ENCODE data around the gene GNA15.
A peak's percentile ranks its signal among the peaks of the same experiment; 100 is the strongest.
"Not testable (repeated sequence)": the region's sequence is repeated elsewhere in the genome, so short reads cannot be mapped to it uniquely, and the experiment has no call there.

GNA15 gene, protein sequence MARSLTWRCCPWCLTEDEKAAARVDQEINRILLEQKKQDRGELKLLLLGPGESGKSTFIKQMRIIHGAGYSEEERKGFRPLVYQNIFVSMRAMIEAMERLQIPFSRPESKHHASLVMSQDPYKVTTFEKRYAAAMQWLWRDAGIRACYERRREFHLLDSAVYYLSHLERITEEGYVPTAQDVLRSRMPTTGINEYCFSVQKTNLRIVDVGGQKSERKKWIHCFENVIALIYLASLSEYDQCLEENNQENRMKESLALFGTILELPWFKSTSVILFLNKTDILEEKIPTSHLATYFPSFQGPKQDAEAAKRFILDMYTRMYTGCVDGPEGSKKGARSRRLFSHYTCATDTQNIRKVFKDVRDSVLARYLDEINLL

DNA sequence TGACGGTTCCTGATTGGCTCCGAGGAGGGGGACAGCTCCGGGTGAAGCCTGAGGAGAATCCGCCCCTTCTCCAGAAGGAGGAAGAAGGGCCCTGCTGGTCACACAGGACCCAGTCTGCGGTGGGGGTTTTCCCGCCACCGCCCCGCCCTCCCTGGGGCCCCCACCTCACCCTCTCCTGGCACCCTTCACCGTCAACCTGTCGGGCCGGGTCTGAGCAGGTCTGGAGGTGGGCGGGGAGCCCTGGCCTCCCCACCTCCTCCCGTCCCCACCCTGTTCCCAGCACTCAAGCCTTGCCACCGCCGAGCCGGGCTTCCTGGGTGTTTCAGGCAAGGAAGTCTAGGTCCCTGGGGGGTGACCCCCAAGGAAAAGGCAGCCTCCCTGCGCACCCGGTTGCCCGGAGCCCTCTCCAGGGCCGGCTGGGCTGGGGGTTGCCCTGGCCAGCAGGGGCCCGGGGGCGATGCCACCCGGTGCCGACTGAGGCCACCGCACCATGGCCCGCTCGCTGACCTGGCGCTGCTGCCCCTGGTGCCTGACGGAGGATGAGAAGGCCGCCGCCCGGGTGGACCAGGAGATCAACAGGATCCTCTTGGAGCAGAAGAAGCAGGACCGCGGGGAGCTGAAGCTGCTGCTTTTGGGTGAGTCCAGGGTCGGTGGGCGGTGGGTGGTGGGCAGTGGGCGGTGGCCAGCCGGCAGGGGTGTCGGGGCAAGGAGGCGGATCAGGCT lies at the start of gene GNA15:
GNA15 (plus strand) TSS at position 73 of the 723 bp plus-strand sequence; CDS start at position 491, 418 bp downstream.
- Histone ChIP-seq H3K4me2 (ENCODE audit: insufficient read depth, low read length) (peak within 1 kb of the TSS; percentile 69), H4K20me1 (ENCODE audit: insufficient read depth, low read length) (peaks cover 12% of the 10 kb centered on the region), H3K9ac (ENCODE audit: low read depth, low read length) (peak within 1 kb of the TSS; percentile 100), H3K79me2 (ENCODE audit: insufficient read depth, low read length) (peaks cover 75% of the 10 kb centered on the region), H2AFZ (ENCODE audit: low read depth, low read length) (0 out of 2 replicates have a peak within 1 kb of the TSS, but pooled peaks have one; percentile 18), H3K36me3 (ENCODE audit: insufficient read depth, low read length) (peaks cover 43% of the 10 kb centered on the region), H3K27ac (ENCODE audit: low read length) (peak within 1 kb of the TSS; percentile 99), H3K4me1 (ENCODE audit: insufficient read depth, low read length) (peaks cover 80% of the 10 kb centered on the region), H3K9me3 (ENCODE audit: insufficient read depth, low read length, severe bottlenecking) (no peaks in the 10 kb centered on the region), H3K27me3 (ENCODE audit: insufficient read depth, low read length, poor library complexity) (no peaks in the 10 kb centered on the region), H3K4me3 (ENCODE audit: low read depth in 1 of 2, low read length in 2 of 2) (peak within 1 kb of the TSS; percentile 80 to 81)
- peak; percentile 85 for DNase-seq
- no peak for TF ChIP-seq EZH2 (IDR thresholded peaks at IDR 0.05; ENCODE audit: borderline replicate concordance, low read depth, low read length, severe bottlenecking)
- TF ChIP-seq, protein P1, sequence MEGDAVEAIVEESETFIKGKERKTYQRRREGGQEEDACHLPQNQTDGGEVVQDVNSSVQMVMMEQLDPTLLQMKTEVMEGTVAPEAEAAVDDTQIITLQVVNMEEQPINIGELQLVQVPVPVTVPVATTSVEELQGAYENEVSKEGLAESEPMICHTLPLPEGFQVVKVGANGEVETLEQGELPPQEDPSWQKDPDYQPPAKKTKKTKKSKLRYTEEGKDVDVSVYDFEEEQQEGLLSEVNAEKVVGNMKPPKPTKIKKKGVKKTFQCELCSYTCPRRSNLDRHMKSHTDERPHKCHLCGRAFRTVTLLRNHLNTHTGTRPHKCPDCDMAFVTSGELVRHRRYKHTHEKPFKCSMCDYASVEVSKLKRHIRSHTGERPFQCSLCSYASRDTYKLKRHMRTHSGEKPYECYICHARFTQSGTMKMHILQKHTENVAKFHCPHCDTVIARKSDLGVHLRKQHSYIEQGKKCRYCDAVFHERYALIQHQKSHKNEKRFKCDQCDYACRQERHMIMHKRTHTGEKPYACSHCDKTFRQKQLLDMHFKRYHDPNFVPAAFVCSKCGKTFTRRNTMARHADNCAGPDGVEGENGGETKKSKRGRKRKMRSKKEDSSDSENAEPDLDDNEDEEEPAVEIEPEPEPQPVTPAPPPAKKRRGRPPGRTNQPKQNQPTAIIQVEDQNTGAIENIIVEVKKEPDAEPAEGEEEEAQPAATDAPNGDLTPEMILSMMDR (IDR thresholded peaks at IDR 0.05; ENCODE audit: borderline replicate concordance, extremely low read depth, low read length, poor library complexity, severe bottlenecking), result peak; percentile 9
- ATAC-seq (ENCODE audit: insufficient read depth, low read depth), result peak; percentile 43

DNA sequence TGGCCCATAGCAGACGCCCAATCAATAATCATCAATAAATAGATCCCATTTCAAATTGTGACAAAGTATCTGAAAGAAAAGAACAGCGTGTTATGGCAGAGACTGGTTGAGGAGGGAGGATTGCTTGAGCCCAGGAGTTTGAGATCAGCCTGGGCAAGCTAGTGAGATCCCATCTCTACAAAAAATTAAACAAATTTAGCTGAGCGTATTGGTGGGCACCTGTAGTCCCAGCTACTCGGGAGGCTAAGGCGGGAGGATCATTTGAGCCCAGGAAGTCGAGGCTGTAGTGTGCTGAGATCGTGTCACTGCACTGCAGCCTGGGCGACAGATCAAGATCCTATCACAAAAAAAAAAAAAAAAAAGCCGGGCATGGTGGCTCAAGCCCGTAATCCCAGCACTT lies 48.1 kb upstream of the GNA15 start:
- Histone ChIP-seq H3K4me3 (ENCODE audit: low read depth in 1 of 2, low read length in 2 of 2) (no peak overlapping the region), H3K4me2 (ENCODE audit: insufficient read depth, low read length) (no peak overlapping the region), H3K27me3 (ENCODE audit: insufficient read depth, low read length, poor library complexity) (no peaks in the 10 kb centered on the region), H4K20me1 (ENCODE audit: insufficient read depth, low read length) (no peaks in the 10 kb centered on the region), H3K9me3 (ENCODE audit: insufficient read depth, low read length, severe bottlenecking) (no peaks in the 10 kb centered on the region), H3K36me3 (ENCODE audit: insufficient read depth, low read length) (no peaks in the 10 kb centered on the region), H3K79me2 (ENCODE audit: insufficient read depth, low read length) (no peaks in the 10 kb centered on the region), H3K27ac (ENCODE audit: low read length) (no peak overlapping the region), H3K9ac (ENCODE audit: low read depth, low read length) (no peak overlapping the region), H2AFZ (ENCODE audit: low read depth, low read length) (no peak overlapping the region), H3K4me1 (ENCODE audit: insufficient read depth, low read length) (no peaks in the 10 kb centered on the region)
- DNase-seq, result no peak
- TF ChIP-seq, protein P1 (IDR thresholded peaks at IDR 0.05; ENCODE audit: borderline replicate concordance, extremely low read depth, low read length, poor library complexity, severe bottlenecking), result no peak
- TF ChIP-seq EZH2 (IDR thresholded peaks at IDR 0.05; ENCODE audit: borderline replicate concordance, low read depth, low read length, severe bottlenecking), result no peak
- no peak for ATAC-seq (ENCODE audit: insufficient read depth, low read depth)

DNA sequence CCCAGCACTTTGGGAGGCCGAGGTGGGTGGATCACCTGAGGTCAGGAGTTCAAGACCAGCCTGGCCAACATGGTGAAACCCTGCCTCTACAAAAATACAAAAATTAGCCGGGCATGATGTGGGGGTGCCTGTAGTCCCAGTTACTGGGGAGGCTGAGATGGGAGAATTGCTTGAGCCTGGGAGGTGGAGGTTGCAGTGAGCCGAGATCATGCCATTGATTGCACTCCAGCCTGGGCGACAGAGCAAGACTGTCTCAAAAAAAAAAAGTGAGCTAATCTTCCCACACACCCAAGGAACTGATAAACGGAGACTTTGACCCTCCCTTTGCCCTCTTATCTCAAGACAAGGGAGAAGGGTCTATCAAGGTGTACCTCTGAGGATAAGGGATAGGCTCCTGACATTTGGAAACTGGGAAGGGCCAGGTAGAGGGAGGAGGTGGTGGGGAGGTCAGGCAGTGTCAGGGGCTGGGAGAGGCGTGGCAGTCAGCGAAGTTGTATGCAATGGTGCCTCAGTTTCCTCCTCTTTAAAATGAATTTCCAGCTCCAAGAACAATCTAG lies 46.5 kb upstream of the GNA15 start:
- H4K20me1 ChIP-seq (ENCODE audit: insufficient read depth, low read length); DNase-seq; H3K4me2 ChIP-seq (ENCODE audit: insufficient read depth, low read length); H3K79me2 ChIP-seq (ENCODE audit: insufficient read depth, low read length); ATAC-seq (ENCODE audit: insufficient read depth, low read depth); H3K9ac ChIP-seq (ENCODE audit: low read depth, low read length); H2AFZ ChIP-seq (ENCODE audit: low read depth, low read length); H3K9me3 ChIP-seq (ENCODE audit: insufficient read depth, low read length, severe bottlenecking); H3K27me3 ChIP-seq (ENCODE audit: insufficient read depth, low read length, poor library complexity); H3K4me3 ChIP-seq (ENCODE audit: low read depth in 1 of 2, low read length in 2 of 2); H3K36me3 ChIP-seq (ENCODE audit: insufficient read depth, low read length); H3K27ac ChIP-seq (ENCODE audit: low read length); H3K4me1 ChIP-seq (ENCODE audit: insufficient read depth, low read length): not testable (repeated sequence)
